IMR-90 (cell line): ENCODE measurements around the gene LEP. TPM values are rescaled to one million over a fixed set of nuclear protein-coding genes. Genes with fewer than 3 reads are reported as not detected.
A peak's percentile ranks its signal among the peaks of the same experiment; 100 is the strongest.

Experiments
- ATAC-seq: fragments of 200-7000 bp; cut with Tn5 transposase; 2 replicates; pipeline ENCODE4 v1.9.1; 2020; ENCODE audit warnings: low read depth, mild to moderate bottlenecking, moderate library complexity
- BruUV-seq: library from RNA; stranded (reverse); fragments of 400-500 nt; replicated peaks from 2 replicates; lab custom pipeline; 2021; lab: Mats Ljungman, UMichigan
- CTCF ChIA-PET: fragments of 300-600 bp; formaldehyde crosslinking; extraction: SDS; loops from one replicate; lab custom pipeline; 2021; ENCODE audit warnings: antibody characterized with exemption; lab: Yijun Ruan, JAX
- POLR2A ChIA-PET: fragments of 300-600 bp; sonication (Branson Sonifier 250); formaldehyde crosslinking; loops from one replicate; lab custom pipeline; 2022; ENCODE audit warnings: antibody characterized with exemption; ENCODE audit not compliant: unreplicated experiment; lab: Charles Lee
- DNase-seq: peaks from one replicate; pipeline ENCODE4 v3.0.0; 2013
- H2AFZ ChIP-seq: replicated peaks from 2 replicates; pipeline ENCODE3; 2013; ENCODE audit warnings: low read length, mild to moderate bottlenecking; ENCODE audit not compliant: poor library complexity
- H2AK5ac ChIP-seq: 2 replicates; pipeline ENCODE4 v1.6.1; 2013; ENCODE audit warnings: low read depth, low read length, inconsistent platforms
- H2AK9ac ChIP-seq: replicated peaks from 2 replicates; pipeline ENCODE3; 2013; ENCODE audit warnings: mild to moderate bottlenecking, low read depth, low read length, moderate library complexity; ENCODE audit not compliant: poor library complexity
- H2BK120ac ChIP-seq: 2 replicates; pipeline ENCODE4 v1.6.1; 2013; ENCODE audit warnings: low read depth, low read length, inconsistent platforms
- H2BK15ac ChIP-seq: 3 replicates; pipeline ENCODE4 v1.6.1; 2013; ENCODE audit warnings: low read depth, low read length, inconsistent platforms
- H2BK20ac ChIP-seq: 2 replicates; pipeline ENCODE4 v1.6.1; 2013; ENCODE audit warnings: low read depth, mild to moderate bottlenecking, inconsistent platforms, low read length, moderate library complexity
- H2BK5ac ChIP-seq: 2 replicates; pipeline ENCODE4 v1.6.1; 2013; ENCODE audit warnings: mild to moderate bottlenecking, low read depth, low read length, inconsistent platforms; ENCODE audit not compliant: poor library complexity, severe bottlenecking
- H3K14ac ChIP-seq: replicated peaks from 2 replicates; pipeline ENCODE4 v1.6.1; 2013; ENCODE audit warnings: low read depth, low read length, inconsistent platforms
- H3K18ac ChIP-seq: 2 replicates; pipeline ENCODE4 v1.6.1; 2013; ENCODE audit warnings: low read depth, low read length, control low read depth
- H3K23ac ChIP-seq: 2 replicates; pipeline ENCODE4 v1.6.1; 2013; ENCODE audit warnings: low read depth, low read length, inconsistent platforms
- H3K27ac ChIP-seq: 2 replicates; pipeline ENCODE4 v1.5.1; 2013; ENCODE audit warnings: mild to moderate bottlenecking, control low read depth, low read length; ENCODE audit not compliant: insufficient read depth
- H3K27me3 ChIP-seq: 2 replicates; pipeline ENCODE4 v1.6.1; 2013; ENCODE audit warnings: low read length; ENCODE audit not compliant: control insufficient read depth, insufficient read depth
- H3K36me3 ChIP-seq: 2 replicates; pipeline ENCODE4 v1.6.1; 2013; ENCODE audit warnings: low read length, mixed read lengths; ENCODE audit not compliant: control insufficient read depth, insufficient read depth
- H3K4ac ChIP-seq: 2 replicates; pipeline ENCODE4 v1.6.1; 2013; ENCODE audit warnings: low read depth, low read length, inconsistent platforms
- H3K4me1 ChIP-seq: 2 replicates; pipeline ENCODE4 v1.6.1; 2013; ENCODE audit warnings: low read length, mixed read lengths; ENCODE audit not compliant: control insufficient read depth, insufficient read depth
- H3K4me2 ChIP-seq: 2 replicates; pipeline ENCODE4 v1.6.1; 2013; ENCODE audit warnings: low read depth, mild to moderate bottlenecking, control low read depth, low read length, moderate library complexity
- H3K4me3 ChIP-seq: 2 replicates; pipeline ENCODE4 v1.5.1; 2013; ENCODE audit warnings: low read depth, mild to moderate bottlenecking, control low read depth, low read length, moderate library complexity; ENCODE audit not compliant: insufficient read depth
- H3K56ac ChIP-seq: 2 replicates; pipeline ENCODE4 v1.6.1; 2013; ENCODE audit warnings: low read length, inconsistent platforms; ENCODE audit not compliant: insufficient read depth; ENCODE audit errors: extremely low read depth
- H3K79me1 ChIP-seq, 2 experiments: 2 replicates each; pipeline ENCODE4 v1.6.1; 2013; ENCODE audit warnings: low read length in 2 of 2, inconsistent platforms in 1 of 2, low read depth in 1 of 2
- H3K9ac ChIP-seq: 2 replicates; pipeline ENCODE4 v1.6.1; 2013; ENCODE audit warnings: low read depth, low read length, control low read depth
- H3K9me1 ChIP-seq: 2 replicates; pipeline ENCODE4 v1.6.1; 2013; ENCODE audit warnings: low read length, inconsistent platforms; ENCODE audit not compliant: insufficient read depth
- H3K9me3 ChIP-seq: 2 replicates; pipeline ENCODE4 v1.6.1; 2013; ENCODE audit warnings: low read length; ENCODE audit not compliant: control insufficient read depth, insufficient read depth
- H4K20me1 ChIP-seq: 2 replicates; pipeline ENCODE4 v1.6.1; 2013; ENCODE audit warnings: low read length, inconsistent platforms; ENCODE audit not compliant: insufficient read depth
- H4K5ac ChIP-seq: 2 replicates; pipeline ENCODE4 v1.6.1; 2013; ENCODE audit warnings: mild to moderate bottlenecking, low read depth, low read length, control low read depth
- H4K8ac ChIP-seq, 2 experiments: 2 replicates each; pipeline ENCODE4 v1.6.1; 2013; ENCODE audit warnings: low read depth in 2 of 2, low read length in 2 of 2, control low read depth in 1 of 2, inconsistent platforms in 1 of 2
- H4K91ac ChIP-seq: 2 replicates; pipeline ENCODE4 v1.6.1; 2013; ENCODE audit warnings: low read depth, low read length, inconsistent platforms; ENCODE audit not compliant: insufficient read depth
- BHLHE40 ChIP-seq: fragments of 150-350 bp; IDR thresholded peaks from 2 replicates; pipeline ENCODE4 v1.6.1; 2016; ENCODE audit warnings: mild to moderate bottlenecking, low read depth, low read length
- CEBPB ChIP-seq: IDR thresholded peaks from 2 replicates; pipeline ENCODE4 v1.6.1; 2012; ENCODE audit warnings: low read depth, low read length, improper control_type of control experiment
- CHD1 ChIP-seq: IDR thresholded peaks from 2 replicates; pipeline ENCODE4 v1.6.1; 2012; ENCODE audit warnings: low read depth, low read length, improper control_type of control experiment
- ELK1 ChIP-seq: fragments of 150-350 bp; IDR thresholded peaks from 2 replicates; pipeline ENCODE4 v1.6.1; 2016; ENCODE audit warnings: low read depth, mild to moderate bottlenecking, low read length, moderate library complexity, borderline replicate concordance
- FOS ChIP-seq: fragments of 150-350 bp; IDR thresholded peaks from 2 replicates; pipeline ENCODE4 v1.6.1; 2016; ENCODE audit warnings: low read depth, low read length
- MAFK ChIP-seq: IDR thresholded peaks from 2 replicates; pipeline ENCODE4 v1.6.1; 2012; ENCODE audit warnings: low read depth, low read length, improper control_type of control experiment
- MAZ ChIP-seq: IDR thresholded peaks from 2 replicates; pipeline ENCODE4 v1.6.1; 2012; ENCODE audit warnings: low read depth, mild to moderate bottlenecking, low read length, improper control_type of control experiment, moderate library complexity, borderline replicate concordance
- MXI1 ChIP-seq: IDR thresholded peaks from 2 replicates; pipeline ENCODE4 v1.6.1; 2012; ENCODE audit warnings: low read depth, mild to moderate bottlenecking, low read length, moderate library complexity, borderline replicate concordance
- NFE2L2 ChIP-seq: fragments of 150-350 bp; IDR thresholded peaks from 2 replicates; pipeline ENCODE4 v1.6.1; 2016; ENCODE audit warnings: low read depth, mild to moderate bottlenecking, low read length
- POLR2A ChIP-seq: IDR thresholded peaks from 2 replicates; pipeline ENCODE4 v1.6.1; 2012; ENCODE audit warnings: mild to moderate bottlenecking, low read depth, low read length
- RAD21 ChIP-seq: IDR thresholded peaks from 2 replicates; pipeline ENCODE4 v1.6.1; 2012; ENCODE audit warnings: low read length, improper control_type of control experiment
- RCOR1 ChIP-seq: IDR thresholded peaks from 2 replicates; pipeline ENCODE4 v1.6.1; 2012; ENCODE audit warnings: mild to moderate bottlenecking, low read length, improper control_type of control experiment; ENCODE audit not compliant: insufficient replicate concordance
- RFX5 ChIP-seq: IDR thresholded peaks from 2 replicates; pipeline ENCODE4 v1.8.0; 2012; ENCODE audit warnings: low read depth, mild to moderate bottlenecking, low read length, moderate library complexity
- SMC3 ChIP-seq: fragments of 150-350 bp; IDR thresholded peaks from 2 replicates; pipeline ENCODE4 v1.6.1; 2016; ENCODE audit warnings: low read depth, mild to moderate bottlenecking, antibody characterized with exemption, low read length, moderate library complexity
- USF2 ChIP-seq: fragments of 150-350 bp; IDR thresholded peaks from 2 replicates; pipeline ENCODE4 v1.6.1; 2017; ENCODE audit warnings: mild to moderate bottlenecking, antibody characterized with exemption, low read length, low read depth
- WGBS, 2 experiments: methylation state at CpG; one replicate each; pipeline versions ENCODE4 v1.1.5 to v1.1.7; 2013; ENCODE audit warnings: missing lambda C conversion rate in 2 of 2; ENCODE audit not compliant: insufficient read length in 1 of 2; ENCODE audit errors: extremely low coverage in 2 of 2; 5-methylcytosine and 5-hydroxymethylcytosine counted together
- dilution Hi-C: fragments of 300-500 bp; cut with HindIII; formaldehyde crosslinking; loops from one replicate; pipeline ENCODE4 v1.14.3; 2018; ENCODE audit warnings: low sequenced_read_pairs; ENCODE audit not compliant: unreplicated experiment
- in situ Hi-C: fragments of 300-500 bp; cut with MboI; formaldehyde crosslinking; loops from 3 replicates; pipeline ENCODE4 v1.14.3; 2019; ENCODE audit warnings: low sequenced_read_pairs, inconsistent platforms, mixed read lengths
- intact Hi-C: fragments of 100-400 bp; cut with micrococcal nuclease; formaldehyde crosslinking; loops from 2 replicates; pipeline ENCODE4 v1.10.0; 2022
- polyA plus RNA-seq, 3 experiments: library from polyadenylated mRNA; depleted of rRNA; stranded (reverse); fragments of >200 nt; gene quantifications; 2 replicates each; pipeline ENCODE4 v1.2.3, GENCODE V29; 2012; ENCODE audit warnings: low replicate concordance in 1 of 3
- total RNA-seq: library from RNA; depleted of rRNA; stranded (reverse); fragments of >200 nt; gene quantifications from 2 replicates; pipeline ENCODE4 v1.2.3, GENCODE V29; 2012

Gene LEP
- total and polyA plus RNA-seq, 2 of the 4 experiments (the other 2 are of a cell fraction), result not detected

- TF ChIP-seq FOS, result no peak
These were observed 31.1 kb upstream of the LEP start (continued) for GRCh38 chr7:128210036-128210347.

GRCh38 chr7:128210590-128211570 lies 30.2 kb upstream of the LEP start:
- intact Hi-C loops, result loop anchor here (10.0 kb wide), 2 partner anchors 706 to 836 kb away; no protein-coding TSS in a partner anchor
- no peak for DNase-seq
- CTCF ChIA-PET, result interaction anchor here (1.0 kb wide), 1 partner anchor 87 kb away, joined by 3 read pairs; no protein-coding TSS in a partner anchor

More at GRCh38 chr7:128210590-128211570, 30.2 kb upstream of the LEP start:
- Histone ChIP-seq H4K8ac (no peak overlapping the region), H3K27ac (no peak overlapping the region), H4K20me1 (peaks cover 3% of the 10 kb centered on the region; the same call in 1 of the 2 replicates), H3K4me2 (no peak overlapping the region), H4K91ac (no peak overlapping the region), H2AK9ac (no peak overlapping the region), H3K79me1 (no peaks in the 10 kb centered on the region), H2BK5ac (no peak overlapping the region), H3K14ac (no peak overlapping the region), H4K5ac (no peak overlapping the region), H3K27me3 (peaks cover 44% of the 10 kb centered on the region), H3K4me3 (no peak overlapping the region), H3K36me3 (no peaks in the 10 kb centered on the region), H2BK15ac (no peak overlapping the region), H3K4ac (no peak overlapping the region), H2AFZ (no peak overlapping the region), H3K9ac (no peak overlapping the region), H3K18ac (no peak overlapping the region), H3K23ac (no peak overlapping the region), H3K9me3 (no peaks in the 10 kb centered on the region), H3K56ac (no peak overlapping the region), H3K4me1 (peaks cover 5% of the 10 kb centered on the region), H2BK20ac (no peak overlapping the region), H3K9me1 (no peaks in the 10 kb centered on the region), H2AK5ac (0 out of 2 replicates have a peak overlapping the region, but pooled peaks have one; percentile 9), H2BK120ac (no peak overlapping the region)
- 55% methylated on average over 13 of the region's 19 CpGs; no CpG with 5 or more reads in 1 of the 2 experiments for WGBS, 2 experiments
- dilution Hi-C loops (no loop called here), in situ Hi-C loops (loop anchor here (5.0 kb wide), 1 partner anchor 499 kb away; no protein-coding TSS in a partner anchor)
- no peak for TF ChIP-seq MXI1
- no peak for TF ChIP-seq MAZ
- no peak for TF ChIP-seq USF2
- TF ChIP-seq CEBPB, result no peak
- TF ChIP-seq POLR2A, result no peak
- no peak for TF ChIP-seq ELK1
- TF ChIP-seq FOS, result no peak
- no peak for TF ChIP-seq CHD1
- TF ChIP-seq RAD21, result no peak
- no peak for TF ChIP-seq SMC3
- no peak for TF ChIP-seq BHLHE40
- TF ChIP-seq RCOR1, result no peak
- no peak for TF ChIP-seq NFE2L2
- no peak for TF ChIP-seq MAFK
- no peak for TF ChIP-seq RFX5
- no peak for ATAC-seq
- BruUV-seq, result no TSS peak
- POLR2A ChIA-PET, result no interaction called here
